SU-DHL-6 (cell line): ENCODE results near the gene KRTAP5-5.

Source experiments
- CTCF ChIP-seq: fragments of 200-600 bp; sonication (generic); IDR thresholded peaks from one replicate; pipeline ENCODE4 v1.5.1; 2017; ENCODE audit warnings: antibody characterized with exemption, mild to moderate bottlenecking, low read length, moderate library complexity; ENCODE audit not compliant: insufficient read depth, poor library complexity, severe bottlenecking
- EZH2phosphoT487 ChIP-seq: fragments of 200-600 bp; sonication (generic), shearing (Covaris generic); conservative IDR thresholded peaks from 2 replicates; pipeline ENCODE4 v1.6.1; 2018; ENCODE audit warnings: mild to moderate bottlenecking, antibody characterized with exemption, low read length, moderate library complexity, mixed read lengths

GRCh38 chr11:1600626-1601025 lies 28.9 kb upstream of the KRTAP5-5 start:
- TF ChIP-seq CTCF, result no peak
- TF ChIP-seq EZH2phosphoT487, result no peak
